ENCODE data around the gene SRCAP. TPM values are rescaled to one million over a fixed set of nuclear protein-coding genes. Genes with fewer than 3 reads are reported as not detected.

SRCAP gene
- total and polyA plus RNA-seq, 7 donors: 2.4 to 39.1 (median 14.3) TPM

- intact Hi-C loops (cut with DNase I): no loop called here
- H3K4me1 ChIP-seq: peaks cover 0 to 28% (median 23%) of the 10 kb centered on the region in 4 donors
- DNase-seq: no peak
- no peaks in the 10 kb centered on the region for H3K9me3 ChIP-seq
- WGBS, 2 donors: 87 to 88% methylated on average over 14 of the region's 14 CpGs
- H3K27me3 ChIP-seq: no peaks in the 10 kb centered on the region
- TF ChIP-seq POLR2A (IDR thresholded peaks at IDR 0.05) (no peak), CTCF (IDR thresholded peaks at IDR 0.05) (no peak), POLR2AphosphoS5 (IDR thresholded peaks at IDR 0.05) (no peak), EP300 (IDR thresholded peaks at IDR 0.05) (no peak)
- H3K27ac ChIP-seq: peak overlapping the region in 2 of 4 donors; percentile 20 to 26
- peaks cover 23 to 33% (median 25%) of the 10 kb centered on the region in 4 donors for H3K36me3 ChIP-seq
- H3K4me3 ChIP-seq: no peak overlapping the region
Observed at GRCh38 chr16:30778549-30779244, 79.7 kb downstream of the SRCAP start.

GRCh38 chr16:30779596-30779995, 80.6 kb downstream of the SRCAP start:
- TF ChIP-seq POLR2AphosphoS5 (IDR thresholded peaks at IDR 0.05) (no peak), EP300 (IDR thresholded peaks at IDR 0.05) (no peak), POLR2A (IDR thresholded peaks at IDR 0.05) (no peak)
- Histone ChIP-seq H3K27ac (no peak overlapping the region), H3K36me3 (peaks cover 21 to 34% (median 23%) of the 10 kb centered on the region in 4 donors), H3K4me1 (peaks cover 0 to 23% (median 19%) of the 10 kb centered on the region in 4 donors), H3K4me3 (no peak overlapping the region), H3K27me3 (no peaks in the 10 kb centered on the region), H3K9me3 (no peaks in the 10 kb centered on the region)
- intact Hi-C loops (cut with DNase I): no loop called here
- no peak for DNase-seq
- WGBS, 2 donors: 91 to 94% methylated on average over 6 of the region's 6 CpGs

GRCh38 chr16:30780021-30780420, 81.0 kb downstream of the SRCAP start:
- Histone ChIP-seq H3K4me1 (peaks cover 0 to 21% (median 16%) of the 10 kb centered on the region in 4 donors), H3K27ac (no peak overlapping the region), H3K27me3 (no peaks in the 10 kb centered on the region), H3K36me3 (peaks cover 21 to 34% (median 23%) of the 10 kb centered on the region in 4 donors), H3K4me3 (no peak overlapping the region), H3K9me3 (no peaks in the 10 kb centered on the region)
- WGBS, 2 donors: 90 to 94% methylated on average over 3 of the region's 3 CpGs
- TF ChIP-seq POLR2AphosphoS5 (IDR thresholded peaks at IDR 0.05): no peak
- no peak for TF ChIP-seq EP300 (IDR thresholded peaks at IDR 0.05)
- TF ChIP-seq CTCF (IDR thresholded peaks at IDR 0.05): no peak
- TF ChIP-seq POLR2A (IDR thresholded peaks at IDR 0.05): no peak
- no peak for DNase-seq
- intact Hi-C loops (cut with DNase I): no loop called here

- H3K4me3 ChIP-seq: no peak overlapping the region
- peaks cover 0 to 23% (median 20%) of the 10 kb centered on the region in 4 donors for H3K4me1 ChIP-seq
- 87 to 89% methylated on average over 4 of the region's 4 CpGs for WGBS, 2 donors
- peaks cover 21 to 34% (median 23%) of the 10 kb centered on the region in 4 donors for H3K36me3 ChIP-seq
- H3K9me3 ChIP-seq: no peaks in the 10 kb centered on the region
- H3K27me3 ChIP-seq: no peaks in the 10 kb centered on the region
- TF ChIP-seq EP300 (IDR thresholded peaks at IDR 0.05): no peak
- no peak for TF ChIP-seq POLR2AphosphoS5 (IDR thresholded peaks at IDR 0.05)
- TF ChIP-seq POLR2A (IDR thresholded peaks at IDR 0.05): no peak
- no peak for TF ChIP-seq CTCF (IDR thresholded peaks at IDR 0.05)
- intact Hi-C loops (cut with DNase I): no loop called here
- H3K27ac ChIP-seq: no peak overlapping the region
- DNase-seq: no peak
Observed at GRCh38 chr16:30780549-30780948, 81.6 kb downstream of the SRCAP start.

GRCh38 chr16:30782486-30783279, 83.7 kb downstream of the SRCAP start:
- H3K27me3 ChIP-seq: no peaks in the 10 kb centered on the region
- H3K27ac ChIP-seq: no peak overlapping the region
- no peak for DNase-seq
- H3K4me3 ChIP-seq: no peak overlapping the region
- no peak for TF ChIP-seq CTCF (IDR thresholded peaks at IDR 0.05)
- no peak for TF ChIP-seq POLR2A (IDR thresholded peaks at IDR 0.05)
- TF ChIP-seq POLR2AphosphoS5 (IDR thresholded peaks at IDR 0.05): no peak
- no peak for TF ChIP-seq EP300 (IDR thresholded peaks at IDR 0.05)
- peaks cover 3 to 24% (median 18%) of the 10 kb centered on the region in 4 donors for H3K4me1 ChIP-seq
- 96% methylated on average over 63 of the region's 63 CpGs for WGBS, 2 donors
- peaks cover 21 to 34% (median 23%) of the 10 kb centered on the region in 4 donors for H3K36me3 ChIP-seq
- no peaks in the 10 kb centered on the region for H3K9me3 ChIP-seq
- intact Hi-C loops (cut with DNase I): no loop called here

Data from sigmoid colon (tissue), 7 donors.